Gastroesophageal sphincter (tissue), 4 donors: Measurements from ENCODE around the gene ANAPC5. TPM values are rescaled to one million over a fixed set of nuclear protein-coding genes. Genes with fewer than 3 reads are reported as not detected.
"Not testable (repeated sequence)": the region's sequence is repeated elsewhere in the genome, so short reads cannot be mapped to it uniquely, and the experiment has no call there.

Source experiments
- ATAC-seq: fragments of 150-250 bp; one replicate; pipeline ENCODE4 v1.9.1; 2016; ENCODE audit warnings: mild to moderate bottlenecking, moderate library complexity
- H3K27ac ChIP-seq, 4 donors: fragments of 200-600 bp; sonication (generic) in 3 of 4; 1 replicate in 3 of 4; 2 replicates in 1 of 4; pipeline ENCODE4 v1.5.1; 2016 to 2019
- H3K27me3 ChIP-seq: fragments of 200-600 bp; sonication (generic); one replicate; pipeline ENCODE4 v1.5.1; 2019
- H3K36me3 ChIP-seq, 2 donors: fragments of 200-600 bp; sonication (generic); one replicate each; pipeline ENCODE4 v1.5.1; 2019; ENCODE audit warnings: control low read depth in 1 of 2
- H3K4me1 ChIP-seq, 3 donors: fragments of 200-600 bp; sonication (generic); 1 replicate in 2 of 3; 2 replicates in 1 of 3; pipeline ENCODE4 v1.5.1; 2016 to 2019; ENCODE audit warnings: control low read depth in 2 of 3
- H3K4me3 ChIP-seq, 2 donors: fragments of 200-600 bp; sonication (generic); one replicate each; pipeline ENCODE4 v1.5.1; 2019; ENCODE audit warnings: mild to moderate bottlenecking in 1 of 2, moderate library complexity in 1 of 2
- H3K9me3 ChIP-seq, 3 donors: fragments of 200-600 bp; sonication (generic); one replicate each; pipeline ENCODE4 v1.5.1; 2017 to 2019; ENCODE audit warnings: control low read depth in 2 of 3
- CTCF ChIP-seq, 4 experiments: fragments of 200-600 bp in 2 of 4; fragments of 450-650 bp in 2 of 4; sonication (generic) in 1 of 4; IDR thresholded peaks; one replicate each; pipeline ENCODE4 v1.5.1; 2017 to 2019; ENCODE audit warnings: antibody characterized with exemption in 4 of 4, mild to moderate bottlenecking in 2 of 4, moderate library complexity in 2 of 4
- EP300 ChIP-seq: sonication (generic); formaldehyde crosslinking; IDR thresholded peaks from one replicate; pipeline ENCODE4 v1.6.1; 2017; ENCODE audit warnings: antibody characterized with exemption, mild to moderate bottlenecking
- POLR2A ChIP-seq, 2 donors: fragments of 450-650 bp; IDR thresholded peaks; one replicate each; pipeline ENCODE4 v1.6.1; 2017; ENCODE audit warnings: antibody characterized with exemption in 2 of 2, mild to moderate bottlenecking in 2 of 2, moderate library complexity in 1 of 2
- POLR2AphosphoS5 ChIP-seq: sonication (generic); formaldehyde crosslinking; IDR thresholded peaks from one replicate; pipeline ENCODE4 v1.6.1; 2017; ENCODE audit warnings: antibody characterized with exemption
- WGBS, 2 donors: methylation state at CpG; one replicate each; pipeline ENCODE4 v1.1.5; 2018; ENCODE audit warnings: low coverage in 1 of 2; 5-methylcytosine and 5-hydroxymethylcytosine counted together
- total RNA-seq, 4 donors: library from RNA; depleted of rRNA; stranded (reverse); fragments of >200 nt; gene quantifications; one replicate each; pipeline ENCODE4 v1.1.0, GENCODE V29; 2016

Gene ANAPC5
- total RNA-seq, 4 donors from 2014 or later = 69.2 to 93.5 (median 75.7) TPM

GRCh38 chr12:121376754-121377697 lies 24.8 kb upstream of the ANAPC5 start:
- ATAC-seq = no peak
- Histone ChIP-seq H3K27ac (no peak overlapping the region), H3K27me3 (no peaks in the 10 kb centered on the region), H3K4me1 (no peaks in the 10 kb centered on the region), H3K36me3 (no peaks in the 10 kb centered on the region), H3K4me3 (no peak overlapping the region), H3K9me3 (no peaks in the 10 kb centered on the region)
- TF ChIP-seq POLR2AphosphoS5 (no peak), CTCF (IDR thresholded peaks at IDR 0.05) (no peak), POLR2A (IDR thresholded peaks at IDR 0.05) (no peak), EP300 (no peak)
- 73 to 78% methylated on average over 4 to 7 of the region's 8 CpGs for WGBS, 2 donors

GRCh38 chr12:121374945-121375584 lies 22.9 kb upstream of the ANAPC5 start:
- H3K4me3 ChIP-seq, H3K9me3 ChIP-seq, H3K36me3 ChIP-seq, ATAC-seq, H3K4me1 ChIP-seq, H3K27me3 ChIP-seq, H3K27ac ChIP-seq: not testable (repeated sequence)
- WGBS, 2 donors = 89 to 91% methylated on average over 4 to 10 of the region's 14 CpGs

GRCh38 chr12:121374336-121374735 lies 22.1 kb upstream of the ANAPC5 start:
- ATAC-seq, H3K27ac ChIP-seq, H3K36me3 ChIP-seq, H3K9me3 ChIP-seq, H3K27me3 ChIP-seq, H3K4me1 ChIP-seq, H3K4me3 ChIP-seq: not testable (repeated sequence)
- WGBS, 2 donors = no CpG with 5 or more reads among the region's 23 CpGs

GRCh38 chr12:121373755-121374154 lies 21.5 kb upstream of the ANAPC5 start:
- H3K27me3 ChIP-seq = no peaks in the 10 kb centered on the region
- TF ChIP-seq POLR2AphosphoS5 (no peak), EP300 (no peak), POLR2A (IDR thresholded peaks at IDR 0.05) (no peak), CTCF (IDR thresholded peaks at IDR 0.05) (no peak)
- no peaks in the 10 kb centered on the region for H3K36me3 ChIP-seq

GRCh38 chr12:121371404-121371803 lies 19.2 kb upstream of the ANAPC5 start:
- no peaks in the 10 kb centered on the region for H3K9me3 ChIP-seq
- WGBS, 2 donors = 40 to 74% methylated on average over 1 to 6 of the region's 6 CpGs
- TF ChIP-seq CTCF (IDR thresholded peaks at IDR 0.05) (no peak), EP300 (no peak), POLR2AphosphoS5 (no peak), POLR2A (IDR thresholded peaks at IDR 0.05) (no peak)
- H3K27me3 ChIP-seq = no peaks in the 10 kb centered on the region
- H3K36me3 ChIP-seq = no peaks in the 10 kb centered on the region
- ATAC-seq = no peak
- no peak overlapping the region for H3K4me3 ChIP-seq
- H3K4me1 ChIP-seq = no peaks in the 10 kb centered on the region
- no peak overlapping the region for H3K27ac ChIP-seq

More at GRCh38 chr12:121373755-121374154, 21.5 kb upstream of the ANAPC5 start:
- H3K4me3 ChIP-seq = no peak overlapping the region
- WGBS, 2 donors = 80 to 83% methylated on average over 5 to 6 of the region's 6 CpGs
- H3K4me1 ChIP-seq = no peaks in the 10 kb centered on the region
- no peak for ATAC-seq
- H3K9me3 ChIP-seq = no peaks in the 10 kb centered on the region
- H3K27ac ChIP-seq = no peak overlapping the region

GRCh38 chr12:121366063-121366459 lies 13.8 kb upstream of the ANAPC5 start:
- 20 to 72% methylated on average over 1 to 4 of the region's 4 CpGs for WGBS, 2 donors
- Histone ChIP-seq H3K27me3 (peaks cover 8% of the 10 kb centered on the region), H3K36me3 (no peaks in the 10 kb centered on the region), H3K4me3 (no peak overlapping the region), H3K27ac (no peak overlapping the region), H3K9me3 (no peaks in the 10 kb centered on the region), H3K4me1 (no peaks in the 10 kb centered on the region)
- no peak for ATAC-seq
- TF ChIP-seq POLR2AphosphoS5 = no peak
